ENCODE measurements around the gene IDUA.

GRCh38 chr4:957581-958313 lies 29.1 kb upstream of the IDUA start:
- TF ChIP-seq CTCF (IDR thresholded peaks at IDR 0.05): no peak
- no peak for TF ChIP-seq POLR2A (IDR thresholded peaks at IDR 0.05)
